Activated CD4-positive, alpha-beta memory T cell treated with anti-CD3 and anti-CD28 coated beads for 36 hours (primary cell): Measurements from ENCODE around the gene DMXL2. TPM values are rescaled to one million over a fixed set of nuclear protein-coding genes. Genes with fewer than 3 reads are reported as not detected.
"Not testable (repeated sequence)": the region's sequence is repeated elsewhere in the genome, so short reads cannot be mapped to it uniquely, and the experiment has no call there.

Source experiments
- CTCF ChIA-PET: fragments of 350-600 bp; sonication (Branson Sonifier 250); formaldehyde crosslinking; loops from one replicate; lab custom pipeline; 2021; ENCODE audit warnings: antibody characterized with exemption, inconsistent platforms; lab: Charles Lee
- POLR2A ChIA-PET: fragments of 350-600 bp; sonication (Branson Sonifier 250); formaldehyde crosslinking; loops from one replicate; lab custom pipeline; 2021; ENCODE audit warnings: antibody characterized with exemption; lab: Charles Lee
- DNase-seq: peaks from one replicate; pipeline ENCODE4 v3.0.0-alpha.2; 2020
- H3K27ac Mint-ChIP-seq: one replicate; pipeline ENCODE4 v1.8.0; 2021; ENCODE audit warnings: mixed read lengths
- H3K27me3 Mint-ChIP-seq: one replicate; pipeline ENCODE4 v1.8.0; 2021; ENCODE audit warnings: mixed read lengths
- H3K36me3 Mint-ChIP-seq: one replicate; pipeline ENCODE4 v1.8.0; 2021; ENCODE audit warnings: mixed read lengths
- H3K4me1 Mint-ChIP-seq: one replicate; pipeline ENCODE4 v1.8.0; 2021; ENCODE audit warnings: low read depth, mixed read lengths
- H3K4me3 Mint-ChIP-seq: one replicate; pipeline ENCODE4 v1.8.0; 2021; ENCODE audit warnings: mild to moderate bottlenecking, mixed read lengths
- H3K9me3 Mint-ChIP-seq: one replicate; pipeline ENCODE4 v1.8.0; 2021; ENCODE audit warnings: mixed read lengths
- intact Hi-C: fragments of 100-400 bp; cut with micrococcal nuclease; formaldehyde crosslinking; loops from one replicate; pipeline ENCODE4 v1.15.1; 2023
- total RNA-seq, 2 experiments: library from RNA; stranded (reverse); gene quantifications; one replicate each; pipeline ENCODE4 v1.2.3, GENCODE V29; 2021

The DMXL2 gene
- total RNA-seq, 2 experiments from 2014 or later: 6.1 to 6.3 TPM

- H3K36me3 Mint-ChIP-seq, H3K27me3 Mint-ChIP-seq, H3K4me1 Mint-ChIP-seq, intact Hi-C loops, DNase-seq, CTCF ChIA-PET, H3K9me3 Mint-ChIP-seq, H3K4me3 Mint-ChIP-seq, POLR2A ChIA-PET, H3K27ac Mint-ChIP-seq: not testable (repeated sequence)
Observed at GRCh38 chr15:51573352-51573751, 49.2 kb downstream of the DMXL2 start.

GRCh38 chr15:51568939-51569784, 53.4 kb downstream of the DMXL2 start:
- intact Hi-C loops: not testable (repeated sequence)

DNA sequence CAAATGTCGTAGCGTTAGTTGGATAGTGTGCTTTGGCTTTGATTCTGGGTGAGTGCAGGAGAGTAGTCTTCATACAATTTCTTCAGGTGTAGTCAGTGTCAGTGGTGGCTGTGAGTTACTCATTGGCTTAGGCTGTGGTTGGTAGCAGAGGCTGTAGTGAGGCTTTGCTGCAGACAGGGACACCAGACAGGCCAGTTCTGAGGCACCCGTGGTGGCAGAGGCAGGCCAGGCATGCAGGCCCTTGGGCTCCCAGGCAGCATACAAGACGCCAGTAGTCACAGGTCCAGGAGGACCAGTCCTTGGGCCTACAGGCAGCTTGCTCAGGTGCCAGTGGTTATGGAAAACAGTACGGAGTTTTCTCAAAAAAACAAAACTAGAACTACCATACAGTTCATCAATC, 61.3 kb downstream of the DMXL2 start:
- Mint-ChIP-seq H3K27ac (no peak overlapping the region), H3K4me1 (no peaks in the 10 kb centered on the region), H3K27me3 (no peaks in the 10 kb centered on the region), H3K4me3 (no peak overlapping the region), H3K36me3 (no peaks in the 10 kb centered on the region), H3K9me3 (no peaks in the 10 kb centered on the region)
- ChIA-PET POLR2A (no interaction called here), CTCF (no interaction called here)
- DNase-seq: no peak
- intact Hi-C loops: no loop called here

More at GRCh38 chr15:51568939-51569784, 53.4 kb downstream of the DMXL2 start:
- H3K36me3 Mint-ChIP-seq, CTCF ChIA-PET, H3K4me3 Mint-ChIP-seq, H3K4me1 Mint-ChIP-seq, H3K27me3 Mint-ChIP-seq, H3K27ac Mint-ChIP-seq, DNase-seq, POLR2A ChIA-PET, H3K9me3 Mint-ChIP-seq: not testable (repeated sequence)

DNA sequence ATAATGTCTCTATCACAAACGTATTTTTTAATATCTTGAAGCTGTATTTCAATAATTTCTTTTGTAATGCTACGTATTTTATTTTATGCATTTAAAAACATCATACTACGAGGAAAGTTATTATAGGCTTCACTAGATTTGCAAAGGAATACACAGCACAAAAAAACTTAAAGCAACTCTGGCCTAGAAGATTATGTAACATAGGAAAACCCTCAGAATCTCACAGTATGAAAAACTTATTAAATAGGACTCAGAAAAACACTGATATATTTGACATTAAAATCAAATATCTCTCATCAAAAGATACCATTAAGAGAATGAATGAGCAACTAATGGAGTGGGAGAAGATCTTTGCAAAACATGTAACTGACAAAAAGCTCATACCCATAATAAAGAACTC, 63.7 kb downstream of the DMXL2 start:
- H3K27me3 Mint-ChIP-seq: no peaks in the 10 kb centered on the region
- H3K36me3 Mint-ChIP-seq: no peaks in the 10 kb centered on the region
- no peaks in the 10 kb centered on the region for H3K9me3 Mint-ChIP-seq
- no peak overlapping the region for H3K4me3 Mint-ChIP-seq
- no peak overlapping the region for H3K27ac Mint-ChIP-seq
- no peaks in the 10 kb centered on the region for H3K4me1 Mint-ChIP-seq
- ChIA-PET POLR2A (no interaction called here), CTCF (no interaction called here)
- intact Hi-C loops: no loop called here
- no peak for DNase-seq

DNA sequence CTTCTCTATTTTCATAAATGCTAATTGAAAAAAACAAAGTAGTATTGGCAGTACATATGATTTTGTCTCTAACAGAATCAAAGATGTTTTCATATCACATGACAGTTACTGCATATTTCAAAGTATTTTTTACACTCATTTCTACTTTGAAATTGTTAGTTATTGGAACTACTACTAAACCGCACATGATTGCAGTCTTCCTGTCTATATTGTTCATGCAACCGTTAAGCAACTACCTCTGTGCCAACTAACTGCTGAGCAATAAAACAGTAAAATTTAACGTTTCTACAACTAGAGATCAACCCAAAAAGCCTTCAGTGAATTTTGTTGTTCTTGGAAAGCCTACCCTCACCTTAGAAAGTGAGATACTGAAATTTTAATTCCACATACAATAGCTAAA, 64.2 kb downstream of the DMXL2 start:
- ChIA-PET CTCF (no interaction called here), POLR2A (no interaction called here)
- Mint-ChIP-seq H3K36me3 (no peaks in the 10 kb centered on the region), H3K4me1 (no peaks in the 10 kb centered on the region), H3K27ac (no peak overlapping the region), H3K9me3 (no peaks in the 10 kb centered on the region), H3K4me3 (no peak overlapping the region), H3K27me3 (no peaks in the 10 kb centered on the region)
- DNase-seq: no peak
- intact Hi-C loops: no loop called here

DNA sequence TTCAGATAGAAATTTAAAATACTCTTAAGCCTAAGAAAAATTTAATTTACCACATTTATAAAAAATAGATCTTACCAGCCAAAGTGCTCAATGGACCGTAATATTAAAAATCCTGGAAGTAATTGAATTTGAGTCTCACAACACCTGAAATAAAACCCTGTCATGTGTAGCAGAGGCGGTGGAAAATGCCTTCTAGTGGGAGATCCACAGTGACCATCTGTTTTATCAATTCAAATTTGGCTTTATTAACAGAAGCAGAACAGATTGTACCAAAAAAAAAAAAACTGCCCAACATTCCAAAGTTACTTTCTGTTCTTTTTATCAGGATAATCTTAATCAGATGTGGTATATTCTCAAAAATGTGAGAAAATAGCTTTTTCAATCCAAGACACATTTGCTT, 71.7 kb downstream of the DMXL2 start:
- no peak for DNase-seq
- no peaks in the 10 kb centered on the region for H3K9me3 Mint-ChIP-seq
- POLR2A ChIA-PET: no interaction called here
- no peaks in the 10 kb centered on the region for H3K4me1 Mint-ChIP-seq
- CTCF ChIA-PET: no interaction called here
- H3K36me3 Mint-ChIP-seq: no peaks in the 10 kb centered on the region
- H3K27ac Mint-ChIP-seq: no peak overlapping the region
- intact Hi-C loops: no loop called here
- no peaks in the 10 kb centered on the region for H3K27me3 Mint-ChIP-seq
- H3K4me3 Mint-ChIP-seq: no peak overlapping the region

DNA sequence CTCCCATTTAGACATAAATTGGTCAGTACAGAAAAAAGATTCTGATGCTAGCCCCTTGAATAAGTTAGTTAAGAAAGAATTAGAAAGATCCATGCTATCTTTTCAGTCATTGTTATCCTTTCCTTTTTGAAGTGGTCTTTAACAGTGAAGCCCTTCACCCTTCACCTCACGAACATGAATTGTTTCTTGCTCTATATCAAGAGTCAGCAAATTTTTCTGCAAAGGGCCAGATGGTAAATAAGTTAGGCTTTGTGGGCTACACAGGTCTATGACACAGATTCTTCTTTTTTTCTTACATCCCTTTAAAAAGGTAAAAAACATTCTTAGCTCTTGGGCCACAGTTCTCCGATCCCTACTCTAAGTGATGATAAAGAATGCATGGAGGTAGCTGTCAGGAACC, 74.9 kb downstream of the DMXL2 start:
- no peaks in the 10 kb centered on the region for H3K4me1 Mint-ChIP-seq
- no peak for DNase-seq
- H3K27me3 Mint-ChIP-seq: no peaks in the 10 kb centered on the region
- H3K4me3 Mint-ChIP-seq: no peak overlapping the region
- H3K9me3 Mint-ChIP-seq: no peaks in the 10 kb centered on the region
- ChIA-PET CTCF (no interaction called here), POLR2A (no interaction called here)
- intact Hi-C loops: no loop called here
- no peak overlapping the region for H3K27ac Mint-ChIP-seq
- H3K36me3 Mint-ChIP-seq: no peaks in the 10 kb centered on the region

- Mint-ChIP-seq H3K4me3 (no peak overlapping the region), H3K36me3 (peaks cover under 1% of the 10 kb centered on the region), H3K27ac (no peak overlapping the region), H3K27me3 (no peaks in the 10 kb centered on the region), H3K4me1 (peaks cover 2% of the 10 kb centered on the region), H3K9me3 (no peaks in the 10 kb centered on the region)
- DNase-seq: no peak
- ChIA-PET CTCF (interaction anchor here (0.7 to 1.4 kb wide), 5 partner anchors 13 to 239 kb away, joined by 3 to 4 read pairs (median 3); partner anchors contain the start of gene DMXL2), POLR2A (no interaction called here)
- intact Hi-C loops: loop anchor here (1.0 kb wide), 1 partner anchor 239 kb away; no protein-coding TSS in a partner anchor
Observed at GRCh38 chr15:51536965-51537574, 85.5 kb downstream of the DMXL2 start.

DNA sequence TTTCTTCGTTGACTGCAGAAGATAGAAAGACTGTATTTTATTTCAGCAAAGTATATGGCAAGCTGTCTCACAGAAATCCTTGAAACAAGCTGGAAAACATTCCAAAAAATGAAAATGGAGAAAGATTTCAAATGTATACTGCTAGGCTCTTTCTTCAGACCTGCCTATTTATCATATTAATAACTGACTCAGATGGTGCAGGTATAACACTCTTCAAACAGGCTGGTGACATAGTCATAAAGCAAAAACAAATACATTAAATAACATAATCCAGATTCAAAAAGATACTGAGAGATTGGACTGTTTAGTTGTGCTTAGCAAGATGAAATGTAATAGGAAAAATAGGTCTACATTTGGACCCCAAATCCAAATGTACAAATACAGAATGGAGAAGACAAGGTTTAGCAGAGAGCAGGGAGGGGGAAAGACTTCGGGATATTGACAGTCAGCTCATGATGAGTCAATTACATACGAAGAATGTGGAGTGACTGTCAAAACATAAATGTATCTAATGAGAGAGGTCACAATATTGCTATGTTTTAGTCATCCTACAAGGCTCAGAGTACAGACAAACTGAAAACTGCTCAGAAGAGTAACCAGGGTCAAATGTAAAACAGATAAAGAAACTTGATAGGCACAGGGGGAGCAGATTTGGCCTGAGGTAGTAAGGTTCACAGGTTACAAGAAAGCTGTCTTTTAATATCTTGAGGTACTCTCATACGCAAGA, 88.7 kb downstream of the DMXL2 start:
- intact Hi-C loops: no loop called here
- ChIA-PET CTCF (no interaction called here), POLR2A (no interaction called here)
- Mint-ChIP-seq H3K4me3 (no peak overlapping the region), H3K27ac (no peak overlapping the region), H3K36me3 (peaks cover 17% of the 10 kb centered on the region), H3K9me3 (peaks cover 7% of the 10 kb centered on the region), H3K4me1 (peaks cover 2% of the 10 kb centered on the region), H3K27me3 (no peaks in the 10 kb centered on the region)
- DNase-seq: no peak

DNA sequence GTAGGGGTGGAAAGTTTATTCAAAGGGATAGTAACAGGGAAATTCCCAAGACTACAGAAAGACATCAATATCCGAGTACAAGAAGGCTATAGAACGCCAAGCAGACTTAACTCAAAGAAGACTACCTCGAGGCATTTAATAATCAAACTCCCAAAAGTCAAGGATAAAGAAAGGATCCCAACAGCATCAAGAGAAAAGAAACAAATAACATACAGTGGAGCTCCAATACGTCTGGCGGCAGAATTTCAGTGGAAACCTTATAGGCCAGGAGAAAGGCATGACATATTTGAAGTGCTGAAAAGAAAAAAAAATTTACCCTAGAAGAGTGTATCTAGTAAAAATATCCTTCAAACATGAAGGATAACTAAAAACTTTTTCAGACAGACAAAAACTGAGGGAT, 95.6 kb downstream of the DMXL2 start:
- no peak for DNase-seq
- ChIA-PET POLR2A (no interaction called here), CTCF (no interaction called here)
- Mint-ChIP-seq H3K36me3 (peaks cover 37% of the 10 kb centered on the region), H3K27me3 (no peaks in the 10 kb centered on the region), H3K27ac (no peak overlapping the region), H3K4me1 (no peaks in the 10 kb centered on the region), H3K9me3 (peaks cover 27% of the 10 kb centered on the region), H3K4me3 (no peak overlapping the region)
- intact Hi-C loops: no loop called here

DNA sequence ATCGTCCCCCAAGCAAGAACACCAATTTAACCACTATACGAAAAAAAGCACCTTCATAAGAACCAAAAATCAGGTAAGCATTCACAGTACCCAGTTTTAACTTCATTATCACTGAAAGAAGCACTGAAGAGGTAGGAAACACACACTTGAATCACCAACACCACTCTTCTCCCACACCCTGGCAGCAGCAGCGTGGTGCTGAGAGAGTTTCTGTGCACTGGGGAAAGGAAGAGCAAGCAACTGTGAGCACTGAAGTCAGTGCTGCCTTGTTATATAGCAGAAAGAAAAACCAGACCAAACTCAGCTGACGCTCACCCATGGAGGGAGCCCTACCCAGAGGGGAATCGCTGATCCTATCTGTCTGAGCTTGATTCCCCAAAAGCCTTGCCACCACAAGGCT, 98.2 kb downstream of the DMXL2 start:
- ChIA-PET POLR2A (no interaction called here), CTCF (interaction anchor here (1.0 kb wide), 1 partner anchor 13 kb away, joined by 3 read pairs; no protein-coding TSS in a partner anchor)
- H3K9me3 Mint-ChIP-seq: peaks cover 21% of the 10 kb centered on the region
- intact Hi-C loops: no loop called here
- H3K4me1 Mint-ChIP-seq: no peaks in the 10 kb centered on the region
- H3K36me3 Mint-ChIP-seq: peaks cover 24% of the 10 kb centered on the region
- H3K27me3 Mint-ChIP-seq: no peaks in the 10 kb centered on the region
- no peak overlapping the region for H3K4me3 Mint-ChIP-seq
- H3K27ac Mint-ChIP-seq: no peak overlapping the region
- no peak for DNase-seq

GRCh38 chr15:51516291-51516690, 106.3 kb downstream of the DMXL2 start:
- intact Hi-C loops: no loop called here
- Mint-ChIP-seq H3K36me3 (peaks cover 4% of the 10 kb centered on the region), H3K9me3 (peaks cover 5% of the 10 kb centered on the region), H3K27me3 (no peaks in the 10 kb centered on the region), H3K27ac (no peak overlapping the region), H3K4me1 (no peaks in the 10 kb centered on the region), H3K4me3 (no peak overlapping the region)
- POLR2A ChIA-PET: no interaction called here
- CTCF ChIA-PET: no interaction called here
- DNase-seq: no peak
